CD14-positive monocyte (primary cell): ENCODE data around the gene PCNT. TPM values are rescaled to one million over a fixed set of nuclear protein-coding genes. Genes with fewer than 3 reads are reported as not detected.

Experiments
- DNase-seq, 3 donors: peaks; one replicate each; pipeline ENCODE4 v3.0.0-alpha.2; 2011 to 2022
- H2AFZ ChIP-seq: 2 replicates; pipeline ENCODE4 v1.6.0; 2012; ENCODE audit warnings: mild to moderate bottlenecking, low read depth, low read length, inconsistent platforms; ENCODE audit not compliant: insufficient read depth, poor library complexity, severe bottlenecking
- H3K27ac ChIP-seq, 2 donors: 1 replicate in 1 of 2; 2 replicates in 1 of 2; pipeline ENCODE4 v1.5.1; 2012 to 2013; ENCODE audit warnings: low read length in 2 of 2, control low read depth in 1 of 2, inconsistent platforms in 1 of 2, low read depth in 1 of 2, mild to moderate bottlenecking in 1 of 2
- H3K27me3 ChIP-seq, 2 donors: one replicate each; pipeline versions ENCODE4 v1.6.0 to v1.6.1; 2011 to 2013; ENCODE audit warnings: low read length in 2 of 2; ENCODE audit not compliant: control insufficient read depth in 2 of 2, insufficient read depth in 2 of 2
- H3K36me3 ChIP-seq, 2 donors: replicated peaks in 1 of 2; 1 replicate in 1 of 2; 2 replicates in 1 of 2; pipeline versions ENCODE4 v1.5.1 to v1.6.1; 2012 to 2013; ENCODE audit warnings: low read length in 2 of 2, control low read depth in 1 of 2, inconsistent platforms in 1 of 2, mild to moderate bottlenecking in 1 of 2; ENCODE audit not compliant: insufficient read depth in 2 of 2, control insufficient read depth in 1 of 2
- H3K4me1 ChIP-seq, 2 donors: 1 replicate in 1 of 2; 2 replicates in 1 of 2; pipeline versions ENCODE4 v1.5.1 to v1.6.1; 2012 to 2013; ENCODE audit warnings: low read length in 2 of 2, control low read depth in 1 of 2, inconsistent platforms in 1 of 2, mild to moderate bottlenecking in 1 of 2, moderate library complexity in 1 of 2; ENCODE audit not compliant: insufficient read depth in 2 of 2, control insufficient read depth in 1 of 2
- H3K4me2 ChIP-seq: replicated peaks from 2 replicates; pipeline ENCODE3; 2012; ENCODE audit warnings: low read length, moderate library complexity, mild to moderate bottlenecking; ENCODE audit not compliant: poor library complexity, severe bottlenecking; ENCODE audit errors: extremely low read depth
- H3K4me3 ChIP-seq, 3 experiments: fragments of 200-600 bp in 1 of 3; sonication (generic) in 1 of 3; replicated peaks in 1 of 3; 1 replicate in 2 of 3; 2 replicates in 1 of 3; pipeline ENCODE4 v1.5.1; 2011 to 2013; ENCODE audit warnings: low read length in 3 of 3, mild to moderate bottlenecking in 3 of 3, control low read depth in 2 of 3, low read depth in 2 of 3, inconsistent platforms in 1 of 3, moderate library complexity in 1 of 3
- H3K79me2 ChIP-seq: 2 replicates; pipeline ENCODE4 v1.6.0; 2012; ENCODE audit warnings: mild to moderate bottlenecking, control low read depth, inconsistent platforms, low read length, moderate library complexity; ENCODE audit not compliant: insufficient read depth
- H3K9ac ChIP-seq: 2 replicates; pipeline ENCODE4 v1.6.0; 2017; ENCODE audit warnings: low read length, mild to moderate bottlenecking; ENCODE audit not compliant: insufficient read depth, poor library complexity, severe bottlenecking
- H3K9me3 ChIP-seq, 2 donors: replicated peaks in 1 of 2; 1 replicate in 1 of 2; 2 replicates in 1 of 2; pipeline versions ENCODE4 v1.5.1 to v1.6.1; 2012 to 2013; ENCODE audit warnings: low read length in 2 of 2, control low read depth in 1 of 2; ENCODE audit not compliant: control insufficient read depth in 1 of 2, insufficient read depth in 1 of 2
- H4K20me1 ChIP-seq: 2 replicates; pipeline ENCODE4 v1.6.0; 2012; ENCODE audit warnings: mild to moderate bottlenecking, low read length, control low read depth, moderate library complexity; ENCODE audit not compliant: insufficient read depth
- H3K27ac Mint-ChIP-seq, 7 donors: one replicate each; pipeline ENCODE4 v1.8.0; 2020; ENCODE audit warnings: mild to moderate bottlenecking in 7 of 7, mixed read lengths in 7 of 7, moderate library complexity in 6 of 7, inconsistent platforms in 2 of 7
- H3K27me3 Mint-ChIP-seq, 3 donors: one replicate each; pipeline ENCODE4 v1.8.0; 2021 to 2022; ENCODE audit warnings: low read depth in 3 of 3, mild to moderate bottlenecking in 3 of 3, mixed read lengths in 3 of 3, moderate library complexity in 3 of 3, inconsistent platforms in 1 of 3
- H3K36me3 Mint-ChIP-seq, 2 donors: one replicate each; pipeline ENCODE4 v1.8.0; 2020; ENCODE audit warnings: mixed read lengths in 2 of 2, inconsistent platforms in 1 of 2, mild to moderate bottlenecking in 1 of 2
- H3K4me1 Mint-ChIP-seq: one replicate; pipeline ENCODE4 v1.8.0; 2020; ENCODE audit warnings: mild to moderate bottlenecking, mixed read lengths
- H3K4me3 Mint-ChIP-seq, 2 donors: one replicate each; pipeline ENCODE4 v1.8.0; 2020; ENCODE audit warnings: mild to moderate bottlenecking in 2 of 2, mixed read lengths in 2 of 2, moderate library complexity in 1 of 2
- H3K9me3 Mint-ChIP-seq, 7 donors: one replicate each; pipeline ENCODE4 v1.8.0; 2020 to 2022; ENCODE audit warnings: mixed read lengths in 7 of 7, mild to moderate bottlenecking in 6 of 7, moderate library complexity in 6 of 7, inconsistent platforms in 2 of 7
- WGBS: methylation state at CpG from one replicate; pipeline ENCODE4 v1.1.5; 2013; ENCODE audit warnings: missing lambda C conversion rate; ENCODE audit not compliant: insufficient coverage; 5-methylcytosine and 5-hydroxymethylcytosine counted together
- intact Hi-C, 2 donors: fragments of 100-400 bp; cut with micrococcal nuclease; formaldehyde crosslinking; loops; one replicate each; pipeline versions ENCODE4 v1.15.0 to v1.15.1; 2023
- polyA plus RNA-seq, 3 donors: library from polyadenylated mRNA; depleted of rRNA in 1 of 3; unstranded in 2 of 3; stranded (reverse) in 1 of 3; fragments of 300-500 nt in 2 of 3; fragments of >200 nt in 1 of 3; fragmentation: Illumina TruSeq in 2 of 3; gene quantifications; 1 replicate in 2 of 3; 2 replicates in 1 of 3; pipeline ENCODE4 v1.2.3, GENCODE V29; 2012 to 2021
- TF ChIP-seq, protein P1 (sequence below): fragments of 200-600 bp; IDR thresholded peaks from one replicate; pipeline ENCODE4 v1.8.0; 2022; ENCODE audit warnings: antibody characterized with exemption, mild to moderate bottlenecking

PCNT gene
- polyA plus RNA-seq, 3 donors, result 4.2 to 16.3 (median 5.1) TPM

DNA sequence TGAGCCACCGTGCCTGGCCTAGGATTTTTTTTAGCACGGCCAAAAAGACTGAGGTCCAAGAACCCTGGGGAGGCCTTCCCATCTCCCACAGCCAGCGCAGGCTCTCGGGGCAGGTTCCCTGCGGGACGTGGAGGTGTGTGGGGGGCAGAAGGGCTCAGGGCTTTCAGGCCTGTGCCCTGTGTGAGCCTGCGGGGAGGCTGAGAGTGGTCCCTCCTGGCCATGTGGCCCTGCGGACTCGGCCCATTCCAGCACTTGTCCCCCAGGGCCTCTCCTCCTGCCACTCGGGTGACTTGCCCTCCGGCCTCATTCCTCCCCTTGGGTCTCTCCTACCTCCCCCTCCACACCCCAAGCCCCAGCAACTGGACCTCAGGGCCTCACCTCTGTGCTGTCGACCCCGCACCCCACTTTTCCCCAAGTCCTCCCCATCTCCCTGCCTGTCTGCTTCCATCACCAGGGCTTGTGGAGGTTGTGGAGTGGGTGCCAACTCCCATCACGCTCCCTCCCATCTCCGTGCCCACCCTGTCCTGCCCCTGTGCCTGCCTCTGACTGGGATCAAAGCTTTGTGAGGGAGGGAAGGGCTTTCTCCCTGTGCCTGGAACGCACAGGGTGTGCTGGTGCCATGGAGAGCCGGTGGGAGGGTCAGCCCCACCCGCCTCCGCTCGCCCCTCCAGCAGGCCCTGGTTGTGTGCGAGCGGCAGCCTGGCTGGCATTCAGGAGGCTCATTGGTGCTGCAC lies 102.5 kb downstream of the PCNT start:
- WGBS, result 98% methylated on average over 15 of the region's 22 CpGs
- intact Hi-C loops, result no loop called here
- Histone ChIP-seq H3K4me1 (peaks cover 2 to 3% of the 10 kb centered on the region in 2 donors), H3K9ac (no peak overlapping the region), H2AFZ (no peak overlapping the region), H3K9me3 (no peaks in the 10 kb centered on the region), H3K4me3 (no peak overlapping the region), H3K27ac (no peak overlapping the region), H3K27me3 (no peaks in the 10 kb centered on the region), H3K4me2 (no peak overlapping the region), H3K36me3 (peaks cover 42 to 81% of the 10 kb centered on the region in 2 donors), H4K20me1 (no peaks in the 10 kb centered on the region), H3K79me2 (no peaks in the 10 kb centered on the region)
- peaks cover 50 to 73% of the 10 kb centered on the region in 2 donors for H3K36me3 Mint-ChIP-seq
- H3K4me1 Mint-ChIP-seq, result peaks cover 5% of the 10 kb centered on the region
- peaks cover 0 to 5% (median 1%) of the 10 kb centered on the region in 3 donors for H3K27me3 Mint-ChIP-seq
- H3K27ac Mint-ChIP-seq, result peak overlapping the region in 1 of 7 donors; percentile 46
- DNase-seq, result no peak
- no peak overlapping the region for H3K4me3 Mint-ChIP-seq
- peaks cover 0 to 2% (median 0%) of the 10 kb centered on the region in 7 donors for H3K9me3 Mint-ChIP-seq
- TF ChIP-seq, protein P1, sequence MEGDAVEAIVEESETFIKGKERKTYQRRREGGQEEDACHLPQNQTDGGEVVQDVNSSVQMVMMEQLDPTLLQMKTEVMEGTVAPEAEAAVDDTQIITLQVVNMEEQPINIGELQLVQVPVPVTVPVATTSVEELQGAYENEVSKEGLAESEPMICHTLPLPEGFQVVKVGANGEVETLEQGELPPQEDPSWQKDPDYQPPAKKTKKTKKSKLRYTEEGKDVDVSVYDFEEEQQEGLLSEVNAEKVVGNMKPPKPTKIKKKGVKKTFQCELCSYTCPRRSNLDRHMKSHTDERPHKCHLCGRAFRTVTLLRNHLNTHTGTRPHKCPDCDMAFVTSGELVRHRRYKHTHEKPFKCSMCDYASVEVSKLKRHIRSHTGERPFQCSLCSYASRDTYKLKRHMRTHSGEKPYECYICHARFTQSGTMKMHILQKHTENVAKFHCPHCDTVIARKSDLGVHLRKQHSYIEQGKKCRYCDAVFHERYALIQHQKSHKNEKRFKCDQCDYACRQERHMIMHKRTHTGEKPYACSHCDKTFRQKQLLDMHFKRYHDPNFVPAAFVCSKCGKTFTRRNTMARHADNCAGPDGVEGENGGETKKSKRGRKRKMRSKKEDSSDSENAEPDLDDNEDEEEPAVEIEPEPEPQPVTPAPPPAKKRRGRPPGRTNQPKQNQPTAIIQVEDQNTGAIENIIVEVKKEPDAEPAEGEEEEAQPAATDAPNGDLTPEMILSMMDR, result no peak

DNA sequence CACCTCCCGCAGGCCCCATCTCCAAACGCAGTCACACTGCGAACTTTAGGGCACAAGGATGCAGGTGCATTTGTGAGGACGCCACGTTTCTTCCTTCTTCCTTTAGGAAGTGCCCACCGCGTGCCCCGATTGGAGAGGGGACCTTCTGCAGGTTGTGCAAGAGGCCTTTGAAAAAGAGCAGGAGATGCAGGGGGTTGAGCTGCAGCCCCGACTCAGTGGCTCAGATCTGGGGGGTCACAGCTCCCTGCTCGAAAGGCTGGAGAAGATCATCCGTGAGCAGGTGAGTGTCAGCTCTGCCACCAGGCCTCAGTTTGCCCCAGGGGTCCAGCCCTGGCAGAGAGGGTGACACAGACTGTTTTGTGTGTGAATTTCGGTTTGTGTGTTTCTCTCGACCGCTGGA lies 103.6 kb downstream of the PCNT start:
- H3K4me1 ChIP-seq, result peaks cover 13% of the 10 kb centered on the region in 2 donors
- WGBS, result 89% methylated on average over 9 of the region's 14 CpGs
- H3K4me3 Mint-ChIP-seq, result no peak overlapping the region

More for the DNA sequence above, 103.6 kb downstream of the PCNT start:
- Histone ChIP-seq H3K79me2 (no peaks in the 10 kb centered on the region), H3K27ac (no peak overlapping the region), H3K9me3 (no peaks in the 10 kb centered on the region), H3K9ac (no peak overlapping the region), H3K27me3 (no peaks in the 10 kb centered on the region), H3K4me3 (no peak overlapping the region), H4K20me1 (no peaks in the 10 kb centered on the region), H2AFZ (no peak overlapping the region), H3K4me2 (no peak overlapping the region), H3K36me3 (peaks cover 36 to 71% of the 10 kb centered on the region in 2 donors)
- TF ChIP-seq, protein P1, result no peak
- intact Hi-C loops, result no loop called here
- Mint-ChIP-seq H3K9me3 (peaks cover 0 to 2% (median 0%) of the 10 kb centered on the region in 7 donors), H3K27ac (no peak overlapping the region), H3K36me3 (peaks cover 50 to 68% of the 10 kb centered on the region in 2 donors), H3K4me1 (peaks cover 15% of the 10 kb centered on the region), H3K27me3 (peaks cover 0 to 5% (median 1%) of the 10 kb centered on the region in 3 donors)
- no peak for DNase-seq
